Hippocampal formation (tissue), 2 donors: Measurements from ENCODE around the gene ARAP1.
"Not testable (repeated sequence)": the region's sequence is repeated elsewhere in the genome, so short reads cannot be mapped to it uniquely, and the experiment has no call there.

Experiments
- DNase-seq, 2 donors: peaks; one replicate each; lab custom pipeline; 2025; lab: John Stamatoyannopoulos, UW

Gene ARAP1

DNA sequence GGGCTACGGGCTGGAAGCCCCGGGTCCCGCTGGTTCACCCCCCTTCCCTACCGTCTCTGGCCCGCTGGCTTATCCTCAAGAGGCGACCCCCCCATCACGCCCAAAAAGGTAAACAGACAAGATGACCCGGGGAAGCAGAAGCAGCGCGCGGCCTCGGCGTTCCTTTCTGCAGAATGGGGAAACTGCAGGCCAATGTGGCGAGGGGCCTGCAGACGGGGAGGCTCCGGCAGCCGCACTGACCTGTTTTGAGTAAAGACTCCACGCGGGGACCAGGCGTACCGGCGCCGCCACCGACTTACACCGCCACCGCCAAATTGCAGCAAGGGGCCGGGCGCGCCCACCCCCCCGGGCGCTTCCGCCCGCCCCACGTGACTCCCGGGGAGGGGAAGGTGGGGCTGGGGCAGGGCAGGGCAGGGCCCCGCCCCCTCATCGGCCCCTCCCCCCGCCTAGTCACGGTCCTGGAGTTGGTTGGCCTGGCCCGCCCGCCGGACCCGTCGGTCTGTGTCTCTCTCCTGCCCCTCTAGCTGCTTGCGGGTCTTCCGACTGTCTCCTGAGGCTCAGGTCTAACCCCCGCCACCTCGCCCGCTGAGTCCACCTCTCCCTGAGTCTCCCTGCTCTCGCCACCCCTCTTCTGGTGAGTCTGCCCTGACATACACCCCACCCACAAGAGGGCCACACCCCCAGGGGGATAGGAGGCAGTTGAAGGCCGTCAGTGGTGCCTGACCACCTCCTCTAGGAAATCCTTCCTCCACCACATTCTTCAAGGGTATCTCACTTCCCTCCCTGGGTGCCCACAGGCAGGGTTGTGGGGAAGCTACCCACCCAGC is at the start of gene ARAP1:
Gene ARAP1 (minus strand): TSS at position 321 of the 827 bp plus-strand sequence. CDS start 25,280 bp downstream, outside the sequence.
- peak; percentile 43 to 74 for DNase-seq

DNA sequence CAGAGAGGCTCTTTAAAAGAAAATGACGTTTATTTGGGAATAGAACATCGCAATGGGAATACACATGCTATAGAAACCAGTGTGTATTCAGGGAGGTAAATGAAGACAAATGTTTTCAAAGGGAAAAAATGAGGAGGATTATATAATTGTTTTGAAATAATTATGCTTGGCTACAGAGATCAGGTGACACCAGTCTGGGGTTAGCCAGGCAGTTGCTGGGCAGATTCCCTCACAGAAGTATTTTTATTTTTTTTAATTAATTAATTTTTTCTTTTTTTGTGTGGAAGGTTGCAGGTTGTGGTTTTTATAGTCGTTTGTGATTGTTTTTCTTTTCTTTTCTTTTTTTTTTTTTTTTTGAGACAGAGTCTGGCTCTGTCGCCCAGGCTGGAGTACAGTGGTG is 47.2 kb upstream of the ARAP1 start:
- no peak for DNase-seq

DNA sequence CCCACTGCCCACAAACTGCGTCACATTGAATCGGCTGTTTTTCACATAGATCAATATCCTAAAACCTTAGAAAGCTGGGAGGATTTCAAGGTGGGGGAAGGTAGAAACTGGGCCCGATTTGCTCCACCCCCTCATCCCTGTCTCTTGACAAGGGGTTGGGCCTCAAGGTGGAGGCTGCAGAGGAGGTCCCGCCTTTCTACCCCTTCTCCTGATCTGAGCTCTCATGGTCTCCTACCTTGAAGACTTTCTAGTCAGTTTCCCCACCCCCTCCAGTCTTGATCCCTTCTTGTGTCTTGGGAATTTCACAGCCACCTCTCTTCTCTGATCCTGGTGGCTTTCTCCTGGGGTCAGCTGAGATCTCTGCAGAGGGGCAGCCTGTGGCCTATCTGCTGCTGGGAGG is 46.2 kb upstream of the ARAP1 start:
- no peak for DNase-seq

DNA sequence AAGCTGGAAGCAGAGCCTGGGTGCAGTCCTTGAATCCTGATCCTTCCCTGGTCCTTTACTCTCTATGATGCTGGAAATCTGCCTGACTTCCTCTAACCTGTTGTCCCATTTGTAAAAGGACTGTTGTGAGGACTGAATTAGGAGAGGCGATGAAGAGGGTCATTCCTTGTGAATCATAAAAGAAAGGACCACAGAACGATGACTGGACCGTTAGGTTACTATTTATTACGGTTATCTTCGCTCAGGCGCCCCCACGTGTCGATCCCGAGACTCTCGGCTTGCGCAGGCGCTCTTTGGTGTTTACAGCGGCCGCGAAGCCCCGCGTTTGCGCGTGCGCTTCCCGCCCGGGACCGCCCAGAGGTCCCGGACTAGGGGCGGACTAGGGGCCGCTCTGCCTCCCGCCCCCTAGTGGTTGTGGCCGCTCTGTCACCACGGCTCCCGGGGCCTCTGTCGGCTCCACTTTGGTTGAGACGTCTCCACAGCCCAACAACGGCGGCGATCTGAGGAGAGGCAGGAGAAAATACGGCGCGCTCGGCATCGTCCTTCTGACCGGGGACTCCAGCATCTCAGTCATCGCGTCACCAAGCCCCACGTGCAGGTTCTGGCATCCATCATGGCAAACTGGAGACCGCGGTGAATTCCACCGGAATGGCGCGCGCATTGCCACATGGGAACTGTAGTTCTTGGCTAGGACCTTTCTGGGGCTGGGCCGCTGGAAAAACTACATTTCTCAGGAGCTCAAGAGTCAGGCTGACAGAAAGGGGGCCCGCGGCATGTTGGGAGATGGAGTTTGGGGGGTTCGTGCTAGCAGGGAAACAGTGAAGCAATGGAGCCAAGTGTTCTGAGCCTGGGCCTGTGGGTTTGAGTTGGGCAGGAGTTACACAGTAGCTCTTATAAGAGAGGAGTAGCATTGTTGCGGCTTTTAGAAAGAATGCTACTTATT is 41.5 kb upstream of the ARAP1 start, which contains the start of gene STARD10:
Gene STARD10 (minus strand): TSS at position 623 of the 943 bp plus-strand sequence. CDS start 12,866 bp downstream, outside the sequence.
- DNase-seq = peak; percentile 96 to 98

DNA sequence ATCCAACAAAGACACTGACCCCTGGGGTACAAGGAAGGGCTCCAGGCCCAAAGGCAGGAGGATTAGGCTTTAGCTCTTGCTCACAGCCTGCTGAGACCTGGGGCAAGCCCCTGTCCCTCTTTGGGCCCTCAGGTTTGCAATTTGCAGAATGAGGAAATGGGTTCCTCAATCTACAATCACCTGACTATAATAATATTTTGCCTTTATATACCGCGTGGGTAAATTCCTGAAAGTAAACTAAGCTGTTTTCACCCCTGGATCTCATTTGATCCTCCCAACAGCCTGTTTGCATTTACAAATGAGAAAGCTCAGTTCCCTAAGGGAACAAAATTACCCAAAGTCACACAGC is 40.8 kb upstream of the ARAP1 start:
- no peak for DNase-seq

DNA sequence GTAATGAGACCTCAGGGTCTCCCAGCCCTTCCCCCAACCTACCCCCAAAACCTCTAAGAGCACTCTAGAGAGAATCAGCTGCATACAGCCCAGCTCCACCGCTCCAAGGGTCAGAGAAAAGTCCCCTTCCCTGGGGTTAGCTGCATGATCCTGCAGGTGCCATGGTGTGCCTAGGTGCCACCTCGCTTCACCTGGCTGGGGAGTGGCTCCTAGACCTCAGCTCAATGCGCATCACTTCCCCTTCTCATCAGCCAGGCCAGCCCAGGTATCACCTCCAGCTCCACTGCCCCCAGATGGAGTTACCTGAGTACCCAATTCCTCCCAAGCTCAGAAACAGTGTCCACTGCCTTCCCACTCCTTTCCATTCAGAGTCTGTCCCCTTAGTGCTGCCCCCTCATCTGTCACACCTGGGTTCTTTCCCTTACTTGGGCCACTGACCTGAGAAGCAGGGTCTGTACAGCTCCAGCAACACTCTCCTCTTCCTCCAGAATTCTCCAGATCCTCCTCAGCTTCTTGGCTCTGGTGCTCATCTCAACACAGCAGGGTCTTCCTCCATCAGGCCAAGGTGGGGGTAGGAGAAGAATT is 40.3 kb upstream of the ARAP1 start:
- DNase-seq = no peak

DNA sequence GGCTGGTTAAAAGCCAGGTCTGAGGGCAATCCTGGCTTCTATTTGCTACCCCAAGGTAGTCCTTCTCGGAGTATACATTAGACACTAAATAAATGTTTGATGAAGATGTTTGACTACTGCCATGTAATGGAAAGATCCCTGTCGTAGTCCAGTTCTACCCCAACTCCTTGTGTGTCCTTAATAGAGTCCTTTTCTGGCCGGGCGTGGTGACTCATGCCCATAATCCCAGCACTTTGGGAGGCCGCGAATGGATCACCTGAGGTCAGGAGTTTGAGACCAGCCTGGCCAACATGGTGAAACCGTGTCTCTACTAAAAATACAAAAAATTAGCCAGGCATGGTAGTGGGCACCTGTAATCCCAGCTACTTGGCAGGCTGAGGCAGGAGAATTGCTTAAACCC is 39.0 kb upstream of the ARAP1 start:
- not testable (repeated sequence) for DNase-seq

DNA sequence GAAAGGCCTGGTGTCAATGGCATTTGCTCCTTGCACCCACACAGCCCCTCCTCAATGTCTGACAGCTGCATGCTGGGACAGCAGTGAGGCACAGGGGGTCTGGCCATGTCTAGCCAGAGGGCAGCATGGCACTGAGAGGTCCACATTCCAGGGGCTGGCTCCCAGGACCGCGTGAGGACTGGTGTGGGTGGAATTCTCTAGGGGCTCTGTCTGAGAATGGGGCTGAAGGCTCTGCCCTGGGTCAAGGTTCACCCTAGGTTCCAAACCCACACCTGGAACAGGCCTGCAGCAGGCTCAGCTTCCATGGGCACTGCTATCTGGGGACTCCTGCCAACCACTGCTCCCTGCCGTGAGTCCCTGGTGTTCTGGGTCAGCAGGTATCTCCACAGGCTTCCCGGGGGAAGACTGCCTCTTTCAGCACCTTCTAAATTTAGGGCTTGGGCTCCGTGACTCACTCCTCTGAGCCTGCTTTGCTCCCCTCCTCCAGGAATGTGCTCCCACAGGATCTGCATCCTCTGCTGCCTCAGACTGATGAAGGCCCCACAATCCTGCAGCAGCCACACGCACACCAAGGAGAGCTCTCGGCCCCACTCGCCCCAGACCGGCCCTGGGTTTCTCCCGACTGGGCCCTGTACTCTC is 37.4 kb upstream of the ARAP1 start:
- peak in 1 of 2 donors; percentile 45 for DNase-seq

DNA sequence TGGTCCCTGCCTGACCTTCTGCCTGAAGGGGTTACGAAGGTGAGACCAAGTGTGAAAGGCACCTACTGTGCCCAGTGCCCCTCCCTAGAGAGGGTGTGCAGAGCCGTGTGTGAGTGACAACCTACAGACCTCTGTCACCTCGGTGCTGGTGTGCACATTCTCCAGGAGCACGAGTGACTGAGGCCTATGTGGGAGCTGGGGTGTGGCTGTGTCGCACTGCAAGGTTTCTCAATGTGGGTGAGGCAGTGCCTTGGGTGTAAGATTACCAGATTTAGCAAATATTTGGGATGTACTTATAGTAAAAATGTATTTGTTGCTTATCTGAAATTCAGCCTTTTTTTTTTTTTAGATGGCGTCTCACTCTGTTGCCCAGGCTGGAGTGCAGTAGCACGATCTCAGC is 36.0 kb upstream of the ARAP1 start:
- no peak for DNase-seq

DNA sequence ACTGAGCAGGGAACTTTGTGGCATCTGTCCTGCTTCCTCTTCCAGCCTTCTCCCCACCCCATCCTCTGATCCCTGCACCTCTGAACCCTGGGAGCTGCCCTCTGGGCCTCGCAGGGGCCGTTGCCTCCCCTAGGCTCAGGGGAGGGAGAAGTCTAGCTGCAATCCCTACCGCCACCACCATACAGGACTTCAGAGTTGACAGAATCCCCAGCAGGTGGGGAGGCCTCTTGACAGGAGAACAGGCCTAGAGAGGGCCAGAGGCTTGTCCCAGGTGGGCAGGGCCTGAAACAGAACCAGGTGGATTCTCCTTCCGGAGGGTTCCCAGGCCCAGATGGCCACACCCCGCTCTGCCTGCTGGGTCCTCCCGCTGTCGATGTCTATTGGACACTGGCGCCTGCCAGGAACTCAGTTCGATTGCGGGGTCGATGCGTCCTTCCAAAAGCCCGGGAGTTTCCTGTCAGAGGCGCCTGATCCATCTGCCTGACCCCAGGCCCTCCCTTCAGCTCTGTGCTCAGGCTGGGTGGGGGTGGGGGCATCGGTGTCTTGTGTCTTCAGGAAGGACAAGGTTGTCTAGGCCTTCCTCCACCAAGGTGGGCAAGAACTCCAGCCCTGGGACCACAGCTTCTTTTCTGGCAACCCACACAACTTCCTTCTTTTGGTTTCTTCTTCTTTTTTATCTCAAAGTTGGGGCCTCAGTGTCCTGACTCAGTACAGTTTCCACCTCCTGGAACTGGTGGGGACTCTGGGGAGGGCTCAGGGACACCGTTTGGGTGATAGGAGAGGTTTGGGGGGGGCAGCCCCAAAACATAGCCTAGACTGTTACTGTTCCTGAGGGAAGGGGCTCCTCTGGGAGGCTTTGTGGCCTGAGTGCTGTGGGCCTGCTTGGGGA is 35.3 kb upstream of the ARAP1 start:
- DNase-seq = no peak

DNA sequence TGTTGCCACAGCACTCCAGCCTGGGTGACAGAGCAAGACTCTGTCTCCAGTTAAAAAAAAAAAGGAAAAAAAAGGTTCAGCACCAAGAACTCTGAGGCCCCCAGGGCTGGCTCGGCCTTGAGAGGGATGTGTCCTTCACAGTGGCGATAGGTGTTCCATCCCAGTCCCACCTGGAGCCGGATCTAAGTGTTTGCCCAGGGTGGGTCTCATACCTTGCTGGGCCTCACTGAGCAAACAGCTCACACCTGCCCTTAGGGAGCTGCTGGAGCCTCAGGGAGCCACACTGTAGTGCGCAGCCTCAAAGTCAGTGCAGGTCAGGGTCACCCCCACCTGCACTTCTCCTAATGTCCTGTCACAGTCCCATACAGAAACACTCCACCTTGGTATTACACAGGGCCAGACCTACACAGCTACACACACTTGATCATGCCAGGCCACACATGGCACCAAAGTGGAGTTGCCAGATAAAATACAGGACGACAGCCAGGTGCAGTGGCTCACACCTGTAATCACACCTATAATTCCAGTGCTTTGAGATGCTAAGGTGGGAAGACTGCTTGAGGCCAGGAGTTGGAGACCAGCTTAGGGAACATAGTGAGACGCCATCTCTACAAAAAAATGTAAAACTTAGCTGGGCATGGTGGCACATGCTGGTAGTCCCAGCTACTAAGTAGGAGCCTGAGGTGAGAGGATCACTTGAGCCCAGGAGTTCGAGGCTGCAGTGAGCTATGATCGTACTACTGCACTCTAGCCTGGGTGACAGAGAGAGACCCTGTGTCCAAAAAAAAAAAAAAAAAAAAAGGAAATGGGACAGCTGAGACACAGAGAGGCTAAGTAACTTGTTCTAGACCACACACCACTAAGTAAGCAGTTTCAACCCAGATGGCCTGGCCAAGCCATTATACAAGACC is 34.4 kb upstream of the ARAP1 start:
- DNase-seq = no peak

DNA sequence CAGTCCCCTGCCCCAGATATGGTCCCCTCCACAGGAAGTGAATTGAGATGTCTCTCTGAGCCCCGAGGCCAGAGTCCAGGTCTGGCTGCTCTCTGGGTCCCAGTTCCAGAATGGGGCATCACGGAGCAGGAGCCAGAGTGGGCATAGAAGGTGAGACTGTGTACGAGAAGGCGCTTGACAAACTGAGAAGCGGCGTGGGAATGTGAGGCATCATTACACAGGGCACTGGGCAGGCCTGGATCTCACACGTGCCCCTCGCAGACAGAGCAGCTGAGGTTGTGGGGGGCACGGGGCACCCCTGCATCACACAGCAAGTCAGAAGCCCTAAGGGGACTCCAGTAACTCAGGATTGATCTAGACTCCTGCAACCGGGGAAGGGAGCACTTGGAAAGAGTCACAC is 32.5 kb upstream of the ARAP1 start:
- DNase-seq = no peak

DNA sequence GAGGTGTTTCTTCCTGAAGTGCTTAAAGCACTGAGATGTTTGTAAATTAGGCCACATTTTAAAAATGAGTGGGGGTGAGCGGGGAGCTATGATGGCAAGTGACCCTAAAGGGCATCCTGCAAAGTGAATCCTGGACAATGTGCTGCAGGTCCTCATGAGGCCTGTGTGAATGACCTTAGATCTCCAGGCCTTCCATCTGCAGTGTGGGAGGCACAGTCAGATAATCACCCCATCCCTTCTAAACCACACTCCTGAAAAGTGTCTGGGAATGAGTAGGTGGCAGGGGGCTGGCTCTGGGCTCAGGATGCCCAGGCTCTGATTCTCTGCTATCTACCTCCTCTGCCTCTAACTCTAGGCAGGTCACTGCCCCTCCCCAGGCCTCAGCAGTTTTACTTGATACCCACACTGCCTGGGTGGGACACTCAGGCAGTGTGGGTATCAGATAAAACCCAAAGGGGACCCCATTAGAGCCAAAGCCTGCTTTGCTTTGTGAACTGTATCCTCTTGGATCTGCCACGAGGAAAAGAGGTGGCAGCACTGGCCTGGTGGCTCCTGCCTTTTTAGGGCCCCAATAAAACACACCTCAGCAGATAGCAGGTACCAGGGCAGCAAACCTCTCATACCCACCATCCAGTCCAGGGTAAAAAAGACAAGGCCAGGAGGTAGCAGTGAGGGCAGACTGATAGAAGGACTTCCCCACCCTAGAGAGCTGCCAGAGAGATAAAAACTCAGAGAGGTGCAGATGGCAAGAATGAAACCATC is 31.1 kb upstream of the ARAP1 start:
- DNase-seq = no peak

DNA sequence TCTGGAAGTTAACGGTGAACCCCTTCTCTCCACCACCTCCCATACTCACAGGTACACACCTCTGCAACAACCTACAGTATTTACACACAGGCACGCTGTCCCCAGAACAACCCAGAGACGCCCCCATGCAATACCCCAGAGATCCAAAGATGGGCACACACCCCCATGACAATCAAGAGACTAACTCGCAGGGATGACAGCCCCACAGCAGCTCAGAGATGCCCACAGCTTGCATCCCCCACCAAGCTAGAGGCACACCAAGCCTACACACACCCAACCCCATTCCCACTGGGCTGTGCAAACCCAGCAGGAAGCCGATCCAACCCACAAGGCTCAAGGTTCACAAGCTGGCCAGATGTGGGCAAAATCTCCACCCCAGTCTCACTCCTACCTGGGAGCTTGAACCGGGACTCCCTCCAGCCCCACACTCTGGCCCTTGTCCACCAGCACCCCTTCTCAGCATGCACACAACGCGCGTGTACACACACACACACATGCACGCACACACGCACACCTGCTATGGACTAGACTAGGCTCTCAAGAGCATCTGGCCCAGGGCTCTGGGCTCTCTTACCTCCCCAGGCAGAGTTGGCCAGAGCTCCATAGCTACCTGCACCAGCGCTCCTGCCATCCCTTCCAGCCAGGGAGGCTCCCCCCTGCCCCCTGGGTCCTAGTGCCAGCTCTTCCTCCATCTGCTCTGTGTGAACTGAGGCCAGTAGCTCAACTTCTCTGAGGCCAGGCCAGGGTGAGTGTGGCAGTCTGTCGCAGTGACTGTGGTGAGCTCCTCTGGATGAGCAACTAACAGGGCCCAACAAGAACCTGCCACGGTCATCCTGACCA is 30.1 kb upstream of the ARAP1 start:
- DNase-seq = no peak

DNA sequence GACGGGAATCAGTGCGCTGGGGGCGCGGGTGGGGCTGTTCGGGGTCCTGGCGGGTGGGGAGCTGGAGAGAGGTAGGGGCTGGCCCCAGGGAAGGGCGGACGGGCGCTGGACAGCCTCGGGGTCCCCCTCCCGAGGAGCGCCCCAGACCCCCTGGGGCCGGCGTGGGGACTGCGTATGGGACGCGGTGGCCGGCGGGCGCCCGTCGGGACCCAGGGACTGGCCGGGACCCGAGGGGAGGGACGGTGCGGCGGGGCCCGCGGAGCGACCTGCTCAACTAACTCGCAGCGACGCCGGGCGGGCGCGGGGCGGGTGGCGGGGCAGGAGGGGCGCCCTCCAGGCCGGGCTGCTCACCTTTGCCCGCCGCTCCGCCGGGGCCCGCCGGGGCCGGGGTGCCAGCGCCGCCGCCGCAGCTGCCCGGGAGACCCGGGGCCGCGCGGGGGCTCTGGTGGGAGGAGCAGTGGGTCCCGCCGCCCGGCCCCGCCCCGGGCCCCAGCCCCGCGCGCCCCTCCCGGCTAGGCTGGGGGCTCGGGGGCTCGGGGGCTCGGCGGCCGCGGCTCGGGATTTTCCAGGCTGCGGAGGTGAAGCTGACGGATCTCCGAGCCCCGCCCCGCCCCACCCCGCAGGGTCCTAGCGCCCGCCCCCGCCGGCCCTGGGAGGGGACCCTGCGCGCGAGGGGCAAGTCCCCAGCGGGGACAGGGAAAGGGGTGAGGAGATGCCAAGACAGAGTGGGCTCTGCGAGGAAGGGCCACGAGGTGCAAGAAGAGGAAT is 29.3 kb upstream of the ARAP1 start:
- peak in 1 of 2 donors; percentile 41 for DNase-seq

DNA sequence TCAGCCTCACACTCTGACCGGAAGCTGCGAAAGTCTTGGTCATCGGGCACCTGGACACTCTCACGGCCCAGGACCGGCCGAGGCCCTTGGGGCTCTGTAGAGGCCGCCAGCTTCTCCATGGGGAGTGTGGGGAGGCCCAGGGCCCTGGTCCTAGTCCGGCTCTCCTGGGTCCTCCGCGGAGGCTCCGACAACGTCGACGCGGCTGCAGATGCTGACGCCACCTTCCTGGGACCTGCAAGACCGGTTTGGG is 28.8 kb upstream of the ARAP1 start:
- DNase-seq = no peak

DNA sequence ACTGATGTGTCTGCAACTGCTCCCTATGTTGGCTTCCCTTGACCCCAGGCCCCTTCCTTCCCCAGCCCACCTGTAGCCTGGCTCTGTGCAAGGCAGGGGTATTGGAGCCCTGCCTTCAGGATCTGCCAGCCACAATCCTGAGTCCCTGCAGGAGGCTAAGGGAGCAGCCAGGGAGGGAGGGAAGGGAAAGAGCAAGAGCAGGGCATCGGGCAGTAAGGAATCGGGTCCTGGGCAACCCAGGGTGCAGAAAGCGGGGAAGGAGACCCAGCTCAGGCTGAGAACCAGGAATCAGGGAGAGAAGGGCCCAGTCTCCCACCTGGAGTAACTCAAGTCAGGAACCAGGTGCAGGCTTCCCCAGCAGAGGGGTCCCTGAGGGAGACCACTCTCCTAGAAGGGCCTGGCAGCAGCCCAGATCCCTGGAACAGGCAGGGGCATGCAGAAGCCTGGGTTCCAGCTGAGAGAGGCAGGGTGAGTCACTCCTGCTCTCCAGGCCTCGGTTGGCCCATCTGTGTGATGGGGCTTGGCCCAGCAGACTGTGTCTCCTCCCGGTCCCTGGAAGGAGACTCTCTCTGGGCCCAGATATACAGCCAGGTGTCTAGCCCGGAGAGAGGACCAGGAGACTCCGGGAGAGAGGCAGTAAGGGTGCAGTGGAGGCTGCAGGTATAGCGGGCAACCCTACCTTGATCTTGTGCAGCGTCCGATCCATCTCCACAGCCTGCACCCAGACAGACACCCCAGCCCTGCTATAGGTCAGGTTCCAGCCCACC is 28.3 kb upstream of the ARAP1 start:
- no peak for DNase-seq
